ENCODE measurements around the gene DCHS1.

DCHS1 gene

DNA sequence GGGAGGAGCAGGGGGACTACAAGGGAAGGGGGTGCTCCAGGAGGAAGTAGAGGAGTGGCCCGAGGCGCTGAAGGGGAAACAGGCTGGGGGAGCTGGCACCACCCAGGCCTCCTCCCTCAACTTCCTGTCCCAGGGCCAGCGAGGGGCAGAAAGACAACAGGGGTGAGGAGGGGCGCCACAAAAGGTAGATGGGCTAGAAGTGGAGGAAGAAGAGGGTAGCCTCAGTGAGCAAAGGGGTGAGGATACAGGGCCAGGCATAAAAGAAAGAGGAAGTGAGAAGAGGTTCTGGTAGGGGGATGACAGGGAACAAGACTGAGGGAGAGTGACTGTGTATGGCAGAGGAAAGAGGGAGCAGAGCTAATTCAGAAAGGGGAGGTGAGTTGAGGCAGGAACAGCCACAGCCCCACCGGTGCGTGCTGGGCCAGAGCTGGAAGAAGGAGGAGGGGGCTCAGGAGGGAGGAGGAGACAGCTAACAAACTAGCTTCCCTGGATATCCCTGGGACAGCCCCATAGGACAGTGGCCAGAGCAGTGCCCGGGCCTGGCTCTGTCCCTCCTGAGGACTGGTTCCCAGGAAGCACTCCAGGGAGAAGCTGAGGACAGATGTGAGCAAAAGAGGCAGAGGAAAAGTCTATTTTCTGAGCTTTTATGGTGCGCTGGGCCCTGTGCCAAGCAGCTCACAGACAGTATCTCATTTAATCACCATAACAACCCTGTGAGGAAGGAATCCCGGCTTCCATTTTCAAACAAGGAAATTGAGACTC is 8.5 kb downstream of the DCHS1 start:
- DNase-seq, result no peak

DNA sequence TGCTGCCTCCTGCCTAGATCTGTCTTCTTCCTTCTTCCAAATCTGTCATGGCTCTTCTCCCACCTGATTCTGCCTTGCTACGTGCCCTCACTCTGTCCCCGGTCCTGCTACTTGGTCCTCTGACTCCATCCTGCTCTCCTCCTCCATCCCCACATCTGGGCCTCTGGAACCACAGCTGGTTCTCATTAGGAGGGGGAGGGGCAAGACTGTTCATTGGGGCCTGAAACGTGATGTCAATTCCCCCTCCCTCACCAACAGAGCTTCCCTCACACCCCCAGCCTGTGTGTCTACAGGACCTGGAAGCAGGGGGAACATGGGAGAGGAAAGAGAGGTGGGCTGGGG is 9.1 kb downstream of the DCHS1 start:
- no peak for DNase-seq

DNA sequence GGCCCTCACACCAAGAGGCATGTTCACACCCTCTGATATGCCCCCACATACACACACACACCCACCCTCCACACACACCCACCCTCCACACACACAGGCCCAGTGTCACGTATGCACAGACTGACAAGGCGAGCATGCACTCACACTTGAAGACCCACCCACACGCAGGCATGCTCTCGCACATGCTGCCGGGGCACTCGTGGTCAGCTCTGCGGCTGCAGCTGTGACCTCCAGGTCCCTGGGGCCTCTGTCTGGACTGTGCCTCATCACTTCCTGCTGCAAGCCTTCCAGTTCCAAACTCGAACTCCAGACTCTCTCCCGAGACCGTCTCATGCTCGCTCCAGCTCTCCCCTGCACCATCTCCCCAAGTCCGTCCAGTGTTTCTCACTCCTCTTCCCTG is 9.5 kb downstream of the DCHS1 start:
- DNase-seq, result no peak

DNA sequence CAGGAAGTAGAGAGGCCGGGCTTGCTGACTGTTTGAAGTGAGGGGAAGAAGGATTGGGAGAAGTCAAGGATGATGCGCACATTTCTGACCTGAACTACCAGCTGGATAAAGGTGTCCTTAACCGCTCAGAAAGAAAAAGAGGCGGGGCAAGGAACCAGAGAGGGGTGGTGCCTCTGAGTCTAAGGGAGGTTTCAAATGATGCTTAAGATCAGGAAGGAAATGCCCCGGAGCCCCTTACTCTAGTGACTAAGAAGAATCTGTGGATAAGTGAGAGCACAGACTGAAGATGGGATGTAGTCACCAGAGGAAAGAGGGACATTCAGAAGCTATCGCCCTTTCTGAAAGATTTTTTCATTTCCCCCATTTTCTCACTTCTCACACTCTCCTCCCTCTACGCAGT is 12.7 kb downstream of the DCHS1 start:
- DNase-seq, result no peak

DNA sequence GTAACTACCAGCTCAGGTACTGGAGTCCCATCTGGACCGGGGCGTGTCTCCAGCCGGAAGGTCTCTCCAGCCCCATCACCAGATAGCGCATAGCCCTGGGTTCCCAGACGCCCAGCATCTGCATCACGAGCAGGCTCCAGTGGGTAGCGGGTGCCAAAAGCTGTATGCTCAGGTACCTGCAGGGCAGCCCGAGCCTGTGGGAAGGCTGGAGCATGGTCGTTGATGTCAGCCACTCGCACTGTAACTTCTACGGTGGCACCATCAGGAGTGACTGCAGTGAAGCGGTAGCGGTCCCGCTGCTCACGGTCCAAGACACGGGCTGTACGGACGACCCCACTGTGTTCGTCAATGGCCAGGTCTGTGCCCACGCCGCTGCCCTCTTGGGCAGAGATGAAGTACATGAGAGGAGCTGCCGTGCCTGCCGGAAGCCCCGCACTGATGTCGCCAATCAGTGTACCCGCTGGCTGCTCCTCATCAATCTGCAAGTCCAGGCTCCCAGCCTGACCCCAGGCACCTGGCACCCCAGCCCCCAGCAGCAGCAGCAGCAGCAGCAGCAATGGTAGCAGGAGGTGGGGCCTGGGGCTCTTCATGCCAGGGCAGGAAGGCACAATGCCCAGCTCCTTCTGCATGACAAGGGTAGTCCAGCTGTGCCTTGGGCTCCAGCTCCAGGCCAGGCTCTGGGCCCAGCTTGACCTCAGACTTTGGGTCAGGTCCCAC is 14.5 kb downstream of the DCHS1 start:
- DNase-seq, result no peak

DNA sequence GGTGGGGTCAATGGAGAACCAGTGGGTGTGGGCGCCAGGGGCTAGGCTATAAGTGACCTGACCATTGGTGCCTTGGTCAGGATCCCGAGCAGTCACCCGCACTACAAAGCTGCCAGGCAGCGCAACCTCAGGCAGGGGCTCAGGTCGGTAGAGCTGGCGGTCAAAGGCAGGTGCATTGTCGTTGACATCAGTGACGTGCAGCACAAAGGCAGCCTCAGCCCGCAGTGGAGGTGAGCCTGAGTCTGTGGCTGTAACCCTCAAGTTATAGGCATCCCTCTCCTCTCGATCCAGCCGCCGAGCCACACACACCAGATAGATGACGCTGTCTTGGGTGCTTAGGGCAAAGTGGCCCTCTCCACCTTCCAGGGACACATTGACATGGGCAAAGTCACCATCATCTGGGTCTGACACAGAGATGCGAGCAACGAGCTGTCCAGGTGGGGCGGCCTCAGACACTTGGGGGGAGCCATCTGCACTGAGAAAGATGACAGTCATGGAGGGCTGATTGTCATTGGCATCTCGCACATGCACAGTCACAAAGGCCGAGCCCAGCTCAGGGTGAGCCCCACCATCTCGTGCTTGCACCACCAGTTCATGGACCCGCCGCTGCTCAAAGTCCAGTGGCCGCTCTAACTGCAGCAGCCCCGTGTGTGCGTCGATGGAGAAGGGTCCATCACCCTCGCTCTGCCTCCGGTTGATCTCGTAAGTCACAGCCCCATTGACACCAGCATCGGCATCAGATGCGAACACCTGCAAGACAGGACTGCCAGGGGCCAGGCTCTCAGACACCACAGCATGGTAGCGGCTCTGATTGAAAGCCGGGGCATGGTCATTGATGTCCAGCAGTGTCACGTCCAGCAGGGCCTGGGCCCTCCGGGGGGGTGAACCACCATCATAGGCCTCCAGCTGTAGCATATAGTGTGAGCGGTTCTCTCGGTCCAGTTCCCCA is 15.3 kb downstream of the DCHS1 start:
- no peak for DNase-seq

DNA sequence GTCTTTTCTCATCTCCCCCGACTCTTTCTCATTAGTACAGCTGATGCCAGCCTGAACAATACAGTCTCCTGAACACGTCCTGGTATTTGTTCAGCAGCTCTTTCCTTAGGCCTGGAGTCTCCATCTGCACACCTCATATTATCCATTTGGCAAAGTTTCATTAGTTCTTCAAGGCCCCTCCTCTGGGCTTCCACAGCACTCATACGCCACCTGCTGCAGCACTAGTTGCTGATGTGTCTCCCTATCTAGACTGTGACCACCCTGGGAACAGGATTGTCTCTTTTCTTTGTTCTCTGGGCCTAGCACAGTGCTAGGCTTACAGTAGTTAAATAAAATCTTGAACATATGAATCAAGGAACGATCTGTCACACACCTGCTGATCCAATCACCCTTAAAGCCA is 17.2 kb downstream of the DCHS1 start:
- DNase-seq, result no peak

DNA sequence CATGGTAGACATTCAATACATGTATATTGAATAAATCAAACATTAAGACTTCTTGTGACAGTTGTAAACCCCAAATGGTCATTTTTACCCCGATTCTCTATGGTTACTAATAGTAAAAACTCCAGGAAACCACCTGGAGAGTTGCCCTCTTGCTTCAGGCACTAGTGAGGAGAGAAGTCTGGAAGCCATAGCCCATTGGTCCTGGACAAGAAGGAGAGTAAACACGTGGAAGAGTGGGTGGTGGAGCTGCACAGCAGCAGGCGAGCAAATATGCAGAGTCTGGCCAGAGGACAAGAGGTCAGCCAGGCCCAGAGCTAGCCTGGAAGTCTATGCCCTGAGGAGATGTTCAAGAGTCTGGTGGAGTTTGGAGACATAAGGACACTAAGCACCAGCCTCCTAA is 17.7 kb downstream of the DCHS1 start:
- DNase-seq, result no peak

DNA sequence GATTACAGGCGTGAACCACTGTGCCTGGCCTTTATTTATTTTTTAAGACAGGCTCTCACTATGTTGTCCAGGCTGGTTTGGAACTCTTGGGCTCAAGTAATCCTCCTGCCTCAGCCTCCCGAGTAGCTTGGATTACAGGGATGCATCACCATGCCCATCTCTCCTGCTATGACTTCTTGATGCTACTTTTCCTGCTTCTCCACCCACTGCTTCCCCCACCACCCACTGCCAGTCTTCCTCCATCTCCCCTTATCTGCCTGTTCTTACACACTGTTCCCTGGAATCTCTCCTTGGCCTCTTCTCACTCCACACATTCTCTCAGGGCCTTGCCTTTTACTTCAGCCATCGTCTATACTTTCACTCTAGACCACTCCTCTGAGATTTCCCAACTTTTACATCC is 19.1 kb downstream of the DCHS1 start:
- DNase-seq, result no peak

DNA sequence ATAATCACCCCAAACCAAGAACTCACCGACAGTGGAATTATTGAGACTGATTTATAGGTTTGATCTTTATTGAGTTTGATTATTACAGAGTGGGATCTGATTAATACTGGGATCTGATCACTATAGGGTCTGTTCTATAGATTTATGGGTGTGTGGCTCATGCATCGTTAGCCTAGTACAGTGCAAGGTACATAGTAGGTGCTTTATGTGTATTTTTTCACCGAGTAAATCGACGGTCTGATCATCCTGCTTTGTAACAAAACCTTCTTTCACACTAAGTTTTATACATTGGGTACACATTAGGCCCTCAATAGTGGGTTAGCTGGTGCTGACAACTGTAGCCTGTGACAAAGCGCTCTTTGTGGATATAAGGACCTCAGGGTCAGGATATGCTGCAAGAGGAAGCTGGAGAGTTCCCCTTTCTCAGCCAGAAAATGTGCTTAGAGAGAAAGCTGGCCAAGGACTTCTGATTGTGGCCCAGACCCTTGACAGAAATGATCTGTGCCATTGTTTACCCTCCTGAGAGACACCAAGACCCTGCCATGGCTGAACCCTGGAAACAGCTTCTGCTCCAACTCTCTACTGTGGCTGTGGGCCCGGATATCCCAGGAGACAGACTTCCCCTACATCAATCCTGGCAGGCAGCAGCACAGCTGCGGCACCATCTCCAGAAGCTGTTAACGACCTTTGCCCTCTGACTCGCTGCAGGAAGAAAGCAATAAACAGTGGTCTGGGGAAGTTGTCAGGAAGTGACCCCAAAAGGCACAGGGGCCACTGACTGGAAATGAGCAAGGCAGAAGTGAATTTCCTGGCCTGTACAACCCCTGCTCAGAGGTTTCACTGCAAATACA is 20.3 kb downstream of the DCHS1 start:
- no peak for DNase-seq

DNA sequence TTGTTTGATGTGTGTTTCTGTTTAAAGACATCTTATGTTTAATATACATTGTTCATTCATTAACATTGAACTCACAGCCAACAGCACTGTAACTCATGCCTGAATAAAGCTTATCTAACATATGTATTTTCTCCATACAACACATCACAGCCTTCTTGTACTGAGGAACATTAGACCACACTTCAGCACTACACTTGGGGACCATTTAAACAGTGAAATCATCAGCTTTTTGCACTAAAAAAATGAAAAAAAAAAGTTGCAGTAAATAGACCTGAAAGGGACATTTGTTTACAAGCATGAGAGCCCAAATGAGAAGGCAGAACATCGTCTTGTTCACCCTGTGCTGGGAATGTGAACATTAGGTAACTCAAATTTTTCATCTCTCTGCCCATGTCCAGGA is 21.1 kb downstream of the DCHS1 start:
- DNase-seq, result no peak

DNA sequence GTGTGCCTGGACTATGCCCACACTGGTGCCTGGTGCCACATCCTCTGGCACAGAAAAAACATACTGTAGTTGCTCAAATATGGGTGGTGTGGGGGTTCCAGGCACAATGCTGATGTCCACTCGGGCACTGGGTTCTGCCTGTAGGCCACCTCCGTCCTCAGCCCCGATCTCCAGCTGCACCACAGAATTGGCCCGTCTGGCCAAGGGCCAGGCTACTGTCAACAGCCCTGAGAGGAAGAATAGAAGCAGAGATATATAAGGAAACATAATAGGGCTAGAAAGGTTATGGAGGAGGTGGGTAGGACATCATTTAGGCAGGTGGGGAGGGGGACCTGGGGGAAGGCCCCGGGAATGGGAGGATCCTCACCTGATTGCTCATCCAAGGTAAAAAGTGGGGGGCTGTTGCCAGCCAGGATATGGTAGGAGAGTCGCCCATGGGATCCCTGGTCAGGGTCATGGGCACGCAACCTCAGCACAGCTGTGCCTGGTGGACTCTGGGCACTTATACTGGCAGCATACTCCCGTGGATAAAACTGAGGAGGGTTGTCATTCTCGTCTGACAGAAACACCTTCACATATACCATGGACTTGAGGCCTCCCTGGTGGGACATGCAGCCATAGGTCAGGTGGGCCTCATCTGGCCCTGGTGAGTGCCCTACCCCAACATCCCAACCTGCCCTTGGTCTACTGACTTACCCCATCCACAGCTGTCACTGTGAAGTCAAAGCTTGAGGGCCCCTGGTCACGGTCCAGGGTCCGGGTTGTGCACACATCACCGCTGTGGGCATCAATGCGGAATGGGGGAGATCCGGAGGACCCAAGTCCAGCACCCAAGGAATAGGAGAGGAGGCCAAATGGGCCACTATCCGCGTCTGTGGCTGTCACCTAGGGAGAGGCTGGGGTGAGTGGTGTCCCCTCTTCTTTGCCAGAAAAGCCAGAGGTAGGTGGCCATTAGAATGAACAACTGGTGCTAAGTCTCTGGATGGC is 21.9 kb downstream of the DCHS1 start:
- DNase-seq, result no peak

DNA sequence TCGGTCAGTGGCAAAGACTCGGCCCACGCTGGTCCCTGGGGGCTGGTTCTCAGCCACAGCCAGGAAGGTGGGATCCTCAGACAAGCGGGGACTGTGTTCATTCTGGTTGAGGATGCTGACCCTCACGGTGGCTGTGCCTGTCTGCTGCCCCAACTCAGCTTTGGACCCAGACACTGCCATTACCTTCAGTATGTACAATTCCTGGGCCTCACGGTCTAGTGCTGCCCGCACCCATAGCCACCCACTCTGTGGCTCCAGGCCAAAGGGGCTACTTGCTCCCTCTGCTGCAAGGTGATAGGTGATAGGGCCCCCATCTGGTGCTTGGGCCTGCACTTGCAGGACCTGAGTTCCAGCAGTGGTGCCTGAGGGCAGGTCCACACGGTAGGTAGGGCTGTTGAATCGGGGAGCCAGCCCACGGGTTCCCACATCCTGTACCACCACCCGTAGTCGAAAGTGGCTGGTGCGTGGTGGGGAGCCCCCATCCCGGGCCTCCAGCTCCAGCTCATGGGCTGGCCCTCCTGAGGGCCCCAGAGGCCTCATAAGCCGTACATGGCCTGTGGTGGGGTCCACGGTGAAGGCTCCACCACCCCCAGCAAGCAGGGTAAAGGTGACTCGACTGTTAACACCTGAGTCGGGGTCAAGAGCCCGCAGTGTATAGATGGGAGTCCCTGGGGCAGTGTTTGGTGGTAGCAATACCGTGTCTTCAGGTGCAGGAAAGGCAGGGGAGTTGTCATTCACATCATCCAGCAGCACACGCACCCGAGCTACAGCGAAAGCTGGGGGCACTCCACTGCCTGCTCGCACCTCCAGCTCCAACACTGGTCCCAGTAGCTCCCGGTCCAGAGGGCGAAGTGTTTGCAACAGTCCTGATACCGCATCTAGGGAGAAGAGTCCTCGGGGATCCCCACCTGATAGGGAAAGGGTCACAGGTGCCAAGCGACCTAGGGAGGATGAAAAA is 23.2 kb downstream of the DCHS1 start:
- DNase-seq, result no peak

DNA sequence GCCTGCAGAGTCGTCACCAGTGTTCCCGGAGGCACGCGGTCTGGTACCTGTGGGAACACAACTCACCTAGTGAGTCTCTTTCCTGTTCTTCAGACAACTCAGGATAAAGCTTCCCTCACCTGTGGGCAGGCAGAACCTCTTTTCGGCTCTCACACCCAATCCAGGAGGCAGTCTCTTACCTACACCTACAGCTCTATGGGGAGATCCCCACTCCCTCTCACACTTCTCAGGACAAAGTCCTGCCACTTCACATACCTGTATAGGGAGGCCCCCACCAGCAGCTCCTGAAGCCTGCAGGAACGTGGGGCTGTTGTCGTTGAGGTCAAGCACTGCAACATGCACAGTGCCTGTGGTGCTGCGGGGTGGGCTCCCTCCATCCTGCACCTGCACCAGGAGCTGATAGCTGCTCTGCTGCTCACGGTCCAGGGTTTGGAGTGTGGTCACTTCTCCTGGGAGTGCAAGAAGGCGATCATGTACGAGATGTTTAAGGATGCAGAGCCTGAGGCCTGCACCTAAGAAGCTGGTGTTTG is 24.2 kb downstream of the DCHS1 start:
- no peak for DNase-seq

DNA sequence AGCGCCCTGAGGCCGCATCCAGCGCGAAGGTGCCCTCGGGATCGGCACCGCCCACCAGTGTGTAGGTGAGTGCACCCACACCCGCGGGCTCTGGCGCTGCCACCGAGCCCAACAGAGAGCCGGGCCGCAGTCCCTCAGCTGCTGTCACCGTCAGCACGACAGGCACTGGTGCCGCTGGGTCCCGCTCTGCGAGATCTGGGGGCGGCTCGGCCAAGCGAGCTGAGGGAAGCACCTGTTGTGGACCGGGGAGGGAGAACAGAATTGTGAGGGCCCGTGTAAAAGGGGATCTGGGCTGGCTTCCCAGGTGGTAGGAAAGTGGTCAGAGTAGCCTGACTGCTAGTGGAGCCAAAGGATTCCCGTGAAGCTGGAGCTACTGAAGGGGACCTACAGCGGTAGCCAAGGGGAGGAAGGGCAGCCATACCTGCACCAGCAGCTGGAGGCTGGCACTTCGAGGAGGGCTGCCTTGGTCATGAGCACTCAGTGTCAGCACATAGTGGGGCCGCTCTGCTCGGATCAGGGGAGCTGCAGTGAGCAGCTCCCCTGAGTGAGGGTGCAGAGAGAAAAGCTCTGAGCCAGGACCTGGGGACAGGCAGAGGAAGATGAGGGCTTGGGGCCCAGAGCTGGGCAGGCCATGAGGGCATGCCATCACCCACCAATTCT is 24.8 kb downstream of the DCHS1 start:
- no peak for DNase-seq

DNA sequence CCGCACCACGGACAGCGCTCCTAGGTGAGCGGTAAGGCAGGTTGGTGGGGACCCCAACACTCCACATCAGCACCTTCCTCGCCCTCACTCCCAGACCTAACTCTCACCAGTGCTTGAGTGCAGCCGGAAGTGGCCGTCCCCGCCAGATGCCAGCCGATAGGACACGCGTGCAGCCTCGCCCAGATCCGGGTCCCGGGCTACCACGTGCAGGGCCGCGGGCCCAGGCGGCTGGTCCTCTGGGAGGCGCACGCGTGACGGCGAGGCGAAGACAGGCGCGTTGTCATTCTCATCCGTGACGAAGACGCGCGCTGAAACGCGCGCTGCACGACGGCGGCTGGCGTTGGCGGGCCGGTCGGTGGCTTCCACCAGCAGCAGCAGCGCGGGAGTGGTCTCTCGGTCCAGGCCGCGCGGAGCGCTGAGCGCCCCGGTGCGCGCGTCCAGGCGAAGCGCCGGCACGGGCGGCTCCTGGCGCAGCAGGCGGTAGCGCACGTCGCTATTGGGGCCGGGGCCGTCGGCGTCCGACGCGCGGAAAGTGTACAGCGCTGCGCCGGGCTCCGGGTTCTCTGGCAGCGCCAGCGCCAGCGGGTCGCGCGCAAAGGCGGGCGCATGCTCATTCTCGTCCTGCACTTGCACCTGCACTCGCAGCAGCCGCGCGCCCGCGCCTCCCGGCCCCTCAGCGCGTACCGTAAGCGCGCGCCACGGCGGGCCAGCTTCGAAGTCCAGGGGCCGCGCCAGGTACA is 25.5 kb downstream of the DCHS1 start:
- DNase-seq, result no peak

DNA sequence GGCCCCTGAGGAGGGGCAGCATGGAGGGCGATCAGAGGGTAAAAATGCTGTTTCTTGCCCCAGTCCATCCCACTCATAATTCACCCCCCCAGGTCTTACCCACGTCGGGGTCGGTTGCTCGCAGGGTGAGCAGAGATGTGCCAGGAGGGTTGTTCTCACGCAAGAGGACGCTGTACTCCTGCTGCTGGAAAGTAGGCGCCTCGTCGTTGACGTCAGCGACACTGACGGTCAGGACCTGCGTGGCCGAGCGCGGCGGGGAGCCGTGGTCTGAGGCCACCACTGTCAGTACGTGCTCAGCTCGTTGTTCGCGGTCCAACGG is 26.1 kb downstream of the DCHS1 start:
- no peak for DNase-seq

DNA sequence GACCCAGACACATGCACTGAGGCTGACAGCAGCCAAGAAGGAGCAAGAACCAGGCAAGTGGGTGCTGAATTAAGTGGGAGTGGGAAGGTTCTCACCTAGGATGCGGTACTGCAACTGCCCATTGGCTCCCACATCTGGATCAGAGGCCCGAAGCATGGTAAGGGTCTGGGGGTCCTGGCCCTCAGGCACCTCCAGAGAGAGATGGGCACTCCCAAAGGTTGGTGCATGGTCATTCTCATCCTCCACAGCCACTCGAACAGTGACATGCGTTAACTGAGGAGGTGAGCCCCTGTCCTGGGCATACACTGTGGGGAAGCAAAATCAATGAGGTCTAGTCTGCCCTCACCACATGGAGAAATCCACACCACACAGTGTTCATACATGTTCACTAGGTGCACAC is 27.1 kb downstream of the DCHS1 start:
- DNase-seq, result no peak

DNA sequence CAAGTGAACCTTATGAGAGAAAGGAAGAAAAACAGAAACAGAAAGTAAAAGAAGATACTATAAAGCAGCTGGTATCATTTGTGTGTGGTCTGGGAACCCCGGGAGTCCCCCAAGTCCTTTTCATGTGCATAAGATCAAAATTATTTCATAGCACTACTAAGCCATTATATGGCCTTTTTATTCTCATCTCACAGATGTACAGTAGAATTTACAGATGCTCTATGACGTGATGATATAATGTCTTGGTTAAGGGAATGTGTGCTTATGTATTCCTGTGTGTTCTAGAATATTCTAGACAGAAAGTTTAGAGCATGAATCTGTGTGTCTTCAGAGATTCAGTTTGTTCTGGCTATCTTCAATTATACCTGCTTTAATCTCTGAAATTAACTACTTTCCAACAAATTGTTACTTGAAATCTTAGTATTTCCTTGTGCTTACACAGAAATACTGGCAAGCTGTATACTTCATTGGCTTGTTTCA is 27.8 kb downstream of the DCHS1 start:
- no peak for DNase-seq

All from activated CD4-positive, alpha-beta T cell treated with anti-CD3 and anti-CD28 coated beads, Interleukin-2, amount 50 U/mL, for 4 hours (primary cell).